Measurements from ENCODE around the gene KLHL18. TPM values are rescaled to one million over a fixed set of nuclear protein-coding genes. Genes with fewer than 3 reads are reported as not detected.
A peak's percentile ranks its signal among the peaks of the same experiment; 100 is the strongest.

KLHL18 gene
- total and polyA plus RNA-seq, 2 of the 4 experiments (the other 2 are of a cell fraction), result 29.1 to 76.2 TPM

DNA sequence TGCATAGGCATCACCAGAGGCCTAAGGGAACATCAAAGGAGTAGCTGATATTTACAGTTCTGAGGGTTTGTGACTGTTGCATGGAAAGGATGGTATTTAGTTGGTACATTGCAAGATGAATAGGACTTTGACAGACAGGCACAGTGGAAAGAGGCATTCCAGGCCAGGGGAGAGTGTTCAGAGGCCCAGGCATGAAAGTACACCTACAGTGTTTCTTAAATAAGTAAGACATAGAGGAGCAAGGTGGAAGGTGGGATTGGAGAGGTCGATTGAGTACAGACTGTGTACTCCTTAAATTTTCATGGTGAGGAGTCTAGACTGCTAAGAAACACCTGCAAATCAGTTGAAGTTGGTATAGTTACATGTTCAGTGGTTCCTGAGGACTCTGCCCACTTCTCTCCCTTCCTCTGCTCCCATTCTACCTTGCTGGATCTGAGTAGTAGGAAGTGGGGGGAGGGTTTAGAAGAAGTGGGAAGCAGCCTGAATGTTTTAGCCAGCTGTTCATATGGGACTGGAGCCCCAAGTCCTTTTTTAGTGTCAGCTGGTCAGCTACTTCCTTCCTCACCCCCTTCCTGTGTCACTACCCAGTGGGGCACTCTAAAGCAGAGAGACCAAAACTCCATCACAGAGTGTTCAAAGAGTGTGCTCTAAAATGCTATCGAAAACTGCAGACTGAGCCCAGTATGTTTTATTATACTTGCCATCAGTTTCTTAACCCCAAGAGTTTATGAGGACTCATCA, 14.0 kb downstream of the KLHL18 start:
- Histone ChIP-seq H3K4me2 (ENCODE audit: low read depth, low read length) (no peak overlapping the region), H4K20me1 (ENCODE audit: insufficient read depth, low read length) (peaks cover 15% of the 10 kb centered on the region; the same call in 1 of the 2 replicates), H2BK5ac (ENCODE audit: low read depth, low read length, poor library complexity, severe bottlenecking) (no peak overlapping the region), H4K5ac (ENCODE audit: low read depth, low read length) (no peak overlapping the region), H4K8ac (ENCODE audit: low read depth in 2 of 2, low read length in 2 of 2) (no peak overlapping the region), H2AK9ac (replicated peaks; ENCODE audit: low read depth, low read length, poor library complexity) (no peak overlapping the region), H3K27ac (ENCODE audit: insufficient read depth, low read length) (no peak overlapping the region), H2BK20ac (ENCODE audit: low read depth, low read length) (no peak overlapping the region), H3K27me3 (ENCODE audit: control insufficient read depth, insufficient read depth, low read length) (no peaks in the 10 kb centered on the region), H3K9me1 (ENCODE audit: insufficient read depth, low read length) (no peaks in the 10 kb centered on the region; the same call in 1 of the 2 replicates), H3K4ac (ENCODE audit: low read depth, low read length) (no peak overlapping the region), H3K9ac (ENCODE audit: low read depth, low read length) (no peak overlapping the region), H3K79me1 (ENCODE audit: low read depth in 1 of 2, low read length in 2 of 2) (peaks cover 37 to 70% of the 10 kb centered on the region in 2 experiments), H3K56ac (ENCODE audit: extremely low read depth, insufficient read depth, low read length) (no peak overlapping the region), H3K23ac (ENCODE audit: low read depth, low read length) (no peak overlapping the region), H3K4me1 (ENCODE audit: control insufficient read depth, insufficient read depth, low read length) (0 out of 2 replicates have a peak, but pooled peaks cover 1% of the 10 kb centered on the region), H4K91ac (ENCODE audit: insufficient read depth, low read depth, low read length) (no peak overlapping the region), H2AK5ac (ENCODE audit: low read depth, low read length) (no peak overlapping the region), H3K4me3 (ENCODE audit: insufficient read depth, low read depth, low read length) (no peak overlapping the region), H3K18ac (ENCODE audit: low read depth, low read length) (no peak overlapping the region), H2BK120ac (ENCODE audit: low read depth, low read length) (no peak overlapping the region), H2AFZ (replicated peaks; ENCODE audit: low read length, poor library complexity) (no peak overlapping the region), H2BK15ac (ENCODE audit: low read depth, low read length) (no peak overlapping the region), H3K14ac (replicated peaks; ENCODE audit: low read depth, low read length) (no peak overlapping the region), H3K36me3 (ENCODE audit: control insufficient read depth, insufficient read depth, low read length) (peaks cover 6% of the 10 kb centered on the region), H3K9me3 (ENCODE audit: control insufficient read depth, insufficient read depth, low read length) (no peaks in the 10 kb centered on the region)
- WGBS, 2 experiments (ENCODE audit: extremely low coverage in 2 of 2, insufficient read length in 1 of 2), result no CpG with 5 or more reads among the region's 2 CpGs
- ChIA-PET POLR2A (ENCODE audit: unreplicated experiment) (no interaction called here), CTCF (no interaction called here)
- ATAC-seq (ENCODE audit: low read depth), result peak; percentile 24; the same call in 1 of the 2 replicates
- BruUV-seq (replicated peaks), result no TSS peak
- intact Hi-C loops (cut with micrococcal nuclease), result no loop called here
- TF ChIP-seq RAD21 (IDR thresholded peaks at IDR 0.05; ENCODE audit: low read length) (no peak), RCOR1 (IDR thresholded peaks at IDR 0.05; ENCODE audit: insufficient replicate concordance, low read length) (no peak), BHLHE40 (IDR thresholded peaks at IDR 0.05; ENCODE audit: low read depth, low read length) (no peak), POLR2A (IDR thresholded peaks at IDR 0.05; ENCODE audit: low read depth, low read length) (no peak), MXI1 (IDR thresholded peaks at IDR 0.05; ENCODE audit: borderline replicate concordance, low read depth, low read length) (no peak), CEBPB (IDR thresholded peaks at IDR 0.05; ENCODE audit: low read depth, low read length) (no peak), NFE2L2 (IDR thresholded peaks at IDR 0.05; ENCODE audit: low read depth, low read length) (no peak), CHD1 (IDR thresholded peaks at IDR 0.05; ENCODE audit: low read depth, low read length) (no peak), SMC3 (IDR thresholded peaks at IDR 0.05; ENCODE audit: low read depth, low read length) (no peak), MAZ (IDR thresholded peaks at IDR 0.05; ENCODE audit: borderline replicate concordance, low read depth, low read length) (no peak), RFX5 (IDR thresholded peaks at IDR 0.05; ENCODE audit: low read depth, low read length) (no peak), FOS (IDR thresholded peaks at IDR 0.05; ENCODE audit: low read depth, low read length) (no peak)
- TF ChIP-seq, protein P1, sequence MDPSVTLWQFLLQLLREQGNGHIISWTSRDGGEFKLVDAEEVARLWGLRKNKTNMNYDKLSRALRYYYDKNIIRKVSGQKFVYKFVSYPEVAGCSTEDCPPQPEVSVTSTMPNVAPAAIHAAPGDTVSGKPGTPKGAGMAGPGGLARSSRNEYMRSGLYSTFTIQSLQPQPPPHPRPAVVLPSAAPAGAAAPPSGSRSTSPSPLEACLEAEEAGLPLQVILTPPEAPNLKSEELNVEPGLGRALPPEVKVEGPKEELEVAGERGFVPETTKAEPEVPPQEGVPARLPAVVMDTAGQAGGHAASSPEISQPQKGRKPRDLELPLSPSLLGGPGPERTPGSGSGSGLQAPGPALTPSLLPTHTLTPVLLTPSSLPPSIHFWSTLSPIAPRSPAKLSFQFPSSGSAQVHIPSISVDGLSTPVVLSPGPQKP (IDR thresholded peaks at IDR 0.05; ENCODE audit: borderline replicate concordance, low read depth, low read length), result no peak
- TF ChIP-seq, protein P2, sequence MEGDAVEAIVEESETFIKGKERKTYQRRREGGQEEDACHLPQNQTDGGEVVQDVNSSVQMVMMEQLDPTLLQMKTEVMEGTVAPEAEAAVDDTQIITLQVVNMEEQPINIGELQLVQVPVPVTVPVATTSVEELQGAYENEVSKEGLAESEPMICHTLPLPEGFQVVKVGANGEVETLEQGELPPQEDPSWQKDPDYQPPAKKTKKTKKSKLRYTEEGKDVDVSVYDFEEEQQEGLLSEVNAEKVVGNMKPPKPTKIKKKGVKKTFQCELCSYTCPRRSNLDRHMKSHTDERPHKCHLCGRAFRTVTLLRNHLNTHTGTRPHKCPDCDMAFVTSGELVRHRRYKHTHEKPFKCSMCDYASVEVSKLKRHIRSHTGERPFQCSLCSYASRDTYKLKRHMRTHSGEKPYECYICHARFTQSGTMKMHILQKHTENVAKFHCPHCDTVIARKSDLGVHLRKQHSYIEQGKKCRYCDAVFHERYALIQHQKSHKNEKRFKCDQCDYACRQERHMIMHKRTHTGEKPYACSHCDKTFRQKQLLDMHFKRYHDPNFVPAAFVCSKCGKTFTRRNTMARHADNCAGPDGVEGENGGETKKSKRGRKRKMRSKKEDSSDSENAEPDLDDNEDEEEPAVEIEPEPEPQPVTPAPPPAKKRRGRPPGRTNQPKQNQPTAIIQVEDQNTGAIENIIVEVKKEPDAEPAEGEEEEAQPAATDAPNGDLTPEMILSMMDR (conservative IDR thresholded peaks at IDR 0.05; ENCODE audit: low read depth, low read length), result no peak
- TF ChIP-seq, protein P3, sequence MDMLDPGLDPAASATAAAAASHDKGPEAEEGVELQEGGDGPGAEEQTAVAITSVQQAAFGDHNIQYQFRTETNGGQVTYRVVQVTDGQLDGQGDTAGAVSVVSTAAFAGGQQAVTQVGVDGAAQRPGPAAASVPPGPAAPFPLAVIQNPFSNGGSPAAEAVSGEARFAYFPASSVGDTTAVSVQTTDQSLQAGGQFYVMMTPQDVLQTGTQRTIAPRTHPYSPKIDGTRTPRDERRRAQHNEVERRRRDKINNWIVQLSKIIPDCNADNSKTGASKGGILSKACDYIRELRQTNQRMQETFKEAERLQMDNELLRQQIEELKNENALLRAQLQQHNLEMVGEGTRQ (IDR thresholded peaks at IDR 0.05; ENCODE audit: low read depth, low read length), result no peak
- no peak for DNase-seq
- dilution Hi-C loops (cut with HindIII; ENCODE audit: low sequenced_read_pairs, unreplicated experiment), result no loop called here
- in situ Hi-C loops (cut with MboI; ENCODE audit: low sequenced_read_pairs), result no loop called here

Measured in IMR-90 (cell line).